ENCODE results near the gene C1orf167. TPM values are rescaled to one million over a fixed set of nuclear protein-coding genes. Genes with fewer than 3 reads are reported as not detected.
A peak's percentile ranks its signal among the peaks of the same experiment; 100 is the strongest.

Gene C1orf167
- polyA plus RNA-seq, 1 donor from 2014 or later: not detected

DNA sequence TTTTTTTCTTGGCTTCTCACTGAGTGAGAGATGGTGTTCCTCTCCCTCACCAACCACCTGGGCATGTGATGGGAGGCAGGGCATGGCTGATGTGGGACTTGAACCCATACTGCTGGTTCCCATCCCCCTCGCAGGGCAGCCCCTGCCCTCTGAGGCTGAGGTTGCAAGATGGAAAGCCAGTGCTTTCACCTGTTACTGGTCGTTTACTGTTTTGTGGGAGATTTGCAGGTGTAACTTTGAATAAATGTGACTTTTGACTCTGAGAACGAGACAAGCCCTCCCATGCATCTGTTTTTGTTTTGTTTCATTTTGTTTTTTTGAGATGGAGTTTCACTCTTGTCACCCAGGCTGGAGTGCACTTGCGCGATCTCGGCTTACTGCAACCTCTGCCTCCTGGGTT, 21.6 kb downstream of the C1orf167 start:
- H3K27me3 Mint-ChIP-seq: no peaks in the 10 kb centered on the region
- H3K4me1 Mint-ChIP-seq: peaks cover 10 to 13% (median 13%) of the 10 kb centered on the region in 3 donors
- H3K27ac Mint-ChIP-seq: peak overlapping the region in 1 of 3 donors; percentile 23
- no peaks in the 10 kb centered on the region for H3K36me3 Mint-ChIP-seq
- H3K9me3 Mint-ChIP-seq: no peaks in the 10 kb centered on the region
- H3K4me3 Mint-ChIP-seq: peak overlapping the region in 1 of 4 donors; percentile 41

DNA sequence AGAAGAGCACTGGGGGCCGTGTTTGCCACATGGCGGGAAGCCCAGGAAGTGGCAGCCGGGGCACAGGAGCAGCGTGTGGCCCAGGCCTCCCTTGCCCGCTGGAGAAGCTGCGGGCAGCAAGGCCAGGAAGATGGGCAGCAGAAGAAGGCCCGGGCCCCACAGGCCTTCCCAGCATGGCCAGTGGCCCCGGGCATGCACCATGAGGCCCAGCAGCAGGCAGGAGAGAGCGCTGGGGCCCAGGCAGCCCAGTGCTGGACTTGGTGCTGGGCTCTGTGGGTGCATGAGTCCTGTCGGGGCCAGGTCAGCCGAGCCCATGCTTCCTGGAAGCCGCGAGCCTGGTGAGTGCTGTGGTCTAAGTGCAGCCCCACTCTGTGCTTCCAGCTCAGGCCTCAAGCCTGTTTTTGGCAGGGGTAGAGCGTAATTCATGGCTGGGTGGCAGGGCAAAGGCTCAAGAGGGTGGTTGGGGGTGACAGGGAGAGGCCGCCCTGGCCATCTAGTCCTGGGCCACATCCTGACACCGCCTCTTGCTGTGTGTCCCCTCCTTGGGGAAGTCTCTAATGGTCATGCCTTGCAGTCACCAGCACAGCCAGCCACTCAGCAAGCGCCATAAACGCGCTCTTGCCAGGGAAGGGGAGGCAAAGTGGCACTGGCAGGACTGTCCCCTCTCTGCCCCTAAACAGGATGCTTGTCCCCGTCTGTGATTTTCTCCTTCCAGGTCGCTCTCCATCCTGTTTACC, 22.4 kb downstream of the C1orf167 start:
- Mint-ChIP-seq H3K27ac (no peak overlapping the region), H3K4me1 (peaks cover 10 to 13% (median 13%) of the 10 kb centered on the region in 3 donors), H3K9me3 (no peaks in the 10 kb centered on the region), H3K36me3 (peaks cover under 1% of the 10 kb centered on the region), H3K4me3 (peak overlapping the region in 2 of 4 donors; percentile 12 to 41), H3K27me3 (no peaks in the 10 kb centered on the region)

DNA sequence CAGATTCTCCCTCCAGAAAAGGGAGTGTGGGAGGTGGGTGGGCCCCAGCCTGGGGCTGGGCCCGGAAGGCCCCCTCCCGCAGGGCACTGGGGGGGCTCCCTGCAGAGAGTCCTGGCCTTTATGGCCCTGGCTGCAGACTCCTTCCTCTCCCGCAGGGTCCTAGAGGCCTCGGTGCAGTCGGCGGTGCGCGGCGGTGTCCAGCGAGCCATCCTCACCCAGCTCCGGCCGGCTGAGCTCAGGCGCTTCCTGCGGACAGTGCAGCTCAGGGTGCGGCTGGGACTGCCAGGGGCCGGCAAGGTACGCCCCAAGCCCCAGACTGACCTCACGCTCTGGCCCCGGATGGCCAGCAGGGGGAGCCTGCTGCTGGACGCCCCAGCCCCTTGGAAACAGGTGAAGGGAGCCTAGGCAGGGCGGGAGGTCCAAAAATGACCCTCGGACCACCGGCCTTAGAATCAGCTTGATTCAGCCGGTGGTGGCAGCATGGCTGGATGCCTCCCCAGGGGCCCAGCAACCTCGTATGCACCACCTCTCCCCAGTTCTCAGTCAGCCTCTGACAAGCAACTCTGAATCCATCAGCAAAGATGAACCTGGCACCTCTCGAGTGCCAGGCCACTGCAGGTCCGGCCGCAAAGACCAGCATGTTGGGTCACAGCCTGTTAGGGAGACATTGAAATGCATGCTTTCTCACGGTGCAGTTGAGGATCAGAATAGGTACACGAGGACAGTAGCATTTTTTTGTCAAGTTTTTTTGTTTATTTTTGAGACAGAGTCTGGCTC, 23.2 kb downstream of the C1orf167 start:
- no peaks in the 10 kb centered on the region for H3K27me3 Mint-ChIP-seq
- H3K36me3 Mint-ChIP-seq: peaks cover 2% of the 10 kb centered on the region
- peak overlapping the region in 1 of 3 donors; percentile 89 for H3K27ac Mint-ChIP-seq
- H3K4me1 Mint-ChIP-seq: peaks cover 10 to 13% (median 13%) of the 10 kb centered on the region in 3 donors
- no peaks in the 10 kb centered on the region for H3K9me3 Mint-ChIP-seq
- H3K4me3 Mint-ChIP-seq: peak overlapping the region in 3 of 4 donors; percentile 72 to 85 (median 73)

DNA sequence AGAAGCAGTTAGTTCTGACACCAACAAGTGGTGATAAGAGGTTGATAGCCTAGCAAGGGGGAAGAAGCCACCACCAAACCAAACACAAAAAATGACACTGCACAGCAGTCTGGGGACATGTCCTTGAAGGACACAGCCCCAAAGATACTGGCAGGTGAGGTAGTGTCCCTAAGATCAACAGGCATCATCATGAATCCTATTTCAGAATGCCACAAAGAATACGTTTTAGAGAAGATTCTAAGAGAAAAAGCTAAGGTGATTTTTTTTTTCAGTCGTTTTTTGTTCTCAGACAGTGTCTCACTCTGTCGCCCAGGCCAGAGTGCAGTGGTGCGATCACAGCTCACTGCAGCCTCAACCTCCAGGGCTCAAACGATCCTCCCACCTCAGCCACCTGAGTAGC, 24.2 kb downstream of the C1orf167 start:
- Mint-ChIP-seq H3K36me3 (peaks cover 2% of the 10 kb centered on the region), H3K27ac (peak overlapping the region in 1 of 3 donors; percentile 89), H3K9me3 (no peaks in the 10 kb centered on the region), H3K4me3 (peak overlapping the region in 1 of 4 donors; percentile 34), H3K4me1 (peaks cover 13 to 17% (median 14%) of the 10 kb centered on the region in 3 donors), H3K27me3 (no peaks in the 10 kb centered on the region)

DNA sequence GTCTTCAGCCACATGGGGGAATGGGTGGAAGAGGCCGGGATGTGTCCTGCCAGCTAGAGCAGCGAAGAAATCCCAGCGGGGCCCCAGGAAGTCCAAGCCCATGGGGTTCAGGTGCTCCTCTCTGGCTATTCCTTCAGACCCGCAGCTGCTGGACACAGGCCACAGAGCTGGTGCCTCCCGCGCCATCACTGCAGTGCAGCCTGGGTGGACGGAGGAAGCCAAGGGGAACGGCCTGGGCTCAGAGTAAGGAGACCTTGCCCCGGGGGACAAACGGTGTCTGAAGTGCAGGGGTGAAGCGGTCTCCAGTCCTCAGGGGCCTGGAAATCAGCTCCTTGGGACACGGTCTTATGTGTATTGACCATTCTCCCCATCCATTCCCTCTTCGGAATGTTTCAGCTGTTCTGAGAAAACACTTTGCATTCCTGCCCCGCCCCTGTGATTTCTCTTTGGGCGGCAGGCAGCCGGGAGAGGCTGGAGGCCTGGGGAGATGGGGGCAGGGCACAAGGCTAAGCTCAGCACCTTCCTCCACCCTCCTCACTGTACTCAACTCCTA, 25.3 kb downstream of the C1orf167 start:
- peaks cover 13 to 22% (median 16%) of the 10 kb centered on the region in 3 donors for H3K4me1 Mint-ChIP-seq
- H3K36me3 Mint-ChIP-seq: peaks cover 6% of the 10 kb centered on the region
- H3K27ac Mint-ChIP-seq: no peak overlapping the region
- H3K27me3 Mint-ChIP-seq: no peaks in the 10 kb centered on the region
- H3K4me3 Mint-ChIP-seq: no peak overlapping the region
- no peaks in the 10 kb centered on the region for H3K9me3 Mint-ChIP-seq

DNA sequence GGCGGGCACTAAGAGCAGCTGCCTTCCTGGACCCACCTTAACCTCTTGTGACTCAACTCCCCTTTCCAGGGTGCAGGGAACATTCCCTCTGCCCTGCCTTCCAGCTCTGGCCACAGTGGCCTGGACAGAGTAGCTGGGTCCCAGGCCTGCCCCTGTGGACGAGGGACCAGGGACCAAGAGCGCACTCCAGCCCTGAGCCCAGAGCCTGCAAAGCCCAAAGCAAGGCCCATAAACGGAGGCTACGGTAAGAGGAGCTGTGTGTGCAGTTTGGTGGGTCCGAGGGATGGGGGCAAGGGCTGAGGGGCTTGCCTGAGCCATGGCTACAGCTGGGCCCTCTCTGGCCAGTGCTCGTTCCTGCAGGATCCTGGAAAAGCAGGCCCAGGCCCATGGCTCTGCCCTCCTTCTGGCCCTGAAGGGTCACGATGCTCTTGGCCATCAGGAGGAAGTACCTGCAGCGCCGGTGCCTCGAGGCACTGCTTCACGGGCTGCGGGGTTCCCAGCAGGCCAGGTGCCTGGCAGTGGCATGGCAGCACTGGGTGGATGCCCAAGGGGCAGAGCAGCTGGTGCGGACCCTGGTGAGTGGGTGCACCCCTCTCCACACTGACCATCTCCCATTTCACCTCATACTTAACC, 25.9 kb downstream of the C1orf167 start:
- peak overlapping the region in 1 of 3 donors; percentile 86 for H3K27ac Mint-ChIP-seq

DNA sequence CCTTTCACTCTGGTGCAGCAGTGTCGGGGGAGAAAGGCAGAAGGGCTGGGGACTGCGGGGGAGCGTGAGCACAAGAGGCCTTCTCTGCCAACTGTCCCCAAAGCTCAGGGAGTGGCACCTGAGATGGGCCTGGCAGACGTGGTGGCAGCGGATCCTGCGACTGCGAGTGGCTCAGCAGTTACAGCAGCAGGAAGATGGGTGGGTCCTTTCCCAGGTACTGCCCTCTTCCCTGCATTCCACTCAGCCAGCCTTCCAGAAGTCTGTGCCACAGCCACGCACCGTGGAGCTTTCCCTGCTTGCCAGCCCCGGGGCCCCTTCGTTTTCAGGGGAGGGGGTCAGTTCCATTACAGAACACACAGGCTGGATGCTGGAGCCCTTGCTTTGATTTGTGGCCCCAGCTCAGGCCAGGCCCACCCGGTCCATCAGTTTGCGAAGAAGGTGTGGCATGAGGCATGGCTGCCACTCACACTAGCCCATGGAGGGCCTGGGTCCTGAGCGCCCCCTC, 26.6 kb downstream of the C1orf167 start:
- peak overlapping the region in 1 of 3 donors; percentile 86 for H3K27ac Mint-ChIP-seq
- peaks cover 10 to 21% (median 16%) of the 10 kb centered on the region in 3 donors for H3K4me1 Mint-ChIP-seq
- no peak overlapping the region for H3K4me3 Mint-ChIP-seq
- no peaks in the 10 kb centered on the region for H3K27me3 Mint-ChIP-seq
- H3K36me3 Mint-ChIP-seq: peaks cover 6% of the 10 kb centered on the region
- no peaks in the 10 kb centered on the region for H3K9me3 Mint-ChIP-seq

More for the DNA sequence above, 25.9 kb downstream of the C1orf167 start:
- Mint-ChIP-seq H3K4me1 (peaks cover 12 to 22% (median 16%) of the 10 kb centered on the region in 3 donors), H3K9me3 (no peaks in the 10 kb centered on the region), H3K36me3 (peaks cover 6% of the 10 kb centered on the region), H3K27me3 (no peaks in the 10 kb centered on the region), H3K4me3 (no peak overlapping the region)

DNA sequence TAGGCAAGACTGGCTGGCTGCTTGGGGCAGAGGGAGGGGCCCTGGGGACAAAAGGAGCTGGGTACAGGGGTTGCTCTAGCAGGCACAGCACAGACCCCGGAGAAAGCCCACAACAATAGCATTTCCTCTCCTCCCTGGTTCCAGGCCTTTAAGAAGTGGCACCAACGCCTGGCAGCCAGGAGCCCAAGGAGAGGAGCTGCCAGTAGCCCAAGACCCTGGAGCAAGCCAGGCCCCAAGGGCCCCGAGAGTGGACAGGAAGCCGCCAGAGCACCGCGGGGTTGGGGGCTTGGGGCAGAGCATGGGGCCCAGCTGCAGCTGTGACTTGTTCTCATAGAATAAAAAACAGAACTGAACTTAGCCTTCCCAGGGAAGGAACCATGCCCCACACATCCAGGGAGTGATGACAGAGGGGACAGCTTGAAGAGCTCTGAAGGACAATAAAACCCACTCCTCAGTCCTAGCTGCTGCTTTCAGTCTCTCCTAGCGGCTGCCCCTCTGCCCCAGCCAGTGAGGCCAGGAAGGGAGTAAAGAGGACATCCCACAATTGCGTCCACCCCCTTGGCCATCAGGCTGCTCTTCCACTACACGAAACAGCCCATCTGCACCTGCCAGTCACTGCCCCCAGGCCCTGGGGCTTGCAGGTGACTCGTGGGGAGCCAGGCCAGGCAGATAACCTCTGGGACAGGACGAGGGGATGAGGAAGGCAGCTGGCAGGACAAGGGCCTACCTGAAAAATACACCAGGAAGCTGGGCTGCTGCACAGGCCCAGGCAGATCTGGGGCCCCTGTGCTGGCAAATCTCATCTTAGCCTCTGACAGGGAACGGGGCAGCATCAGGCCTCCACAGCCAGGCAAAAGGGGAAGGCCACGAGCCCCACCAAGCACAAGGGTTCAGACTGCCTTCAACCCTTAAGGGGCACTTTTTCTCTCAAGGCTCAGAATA, 27.4 kb downstream of the C1orf167 start:
- Mint-ChIP-seq H3K4me3 (no peak overlapping the region), H3K27me3 (no peaks in the 10 kb centered on the region), H3K4me1 (peaks cover 10 to 21% (median 16%) of the 10 kb centered on the region in 3 donors), H3K36me3 (peaks cover 6% of the 10 kb centered on the region), H3K9me3 (no peaks in the 10 kb centered on the region), H3K27ac (no peak overlapping the region)

DNA sequence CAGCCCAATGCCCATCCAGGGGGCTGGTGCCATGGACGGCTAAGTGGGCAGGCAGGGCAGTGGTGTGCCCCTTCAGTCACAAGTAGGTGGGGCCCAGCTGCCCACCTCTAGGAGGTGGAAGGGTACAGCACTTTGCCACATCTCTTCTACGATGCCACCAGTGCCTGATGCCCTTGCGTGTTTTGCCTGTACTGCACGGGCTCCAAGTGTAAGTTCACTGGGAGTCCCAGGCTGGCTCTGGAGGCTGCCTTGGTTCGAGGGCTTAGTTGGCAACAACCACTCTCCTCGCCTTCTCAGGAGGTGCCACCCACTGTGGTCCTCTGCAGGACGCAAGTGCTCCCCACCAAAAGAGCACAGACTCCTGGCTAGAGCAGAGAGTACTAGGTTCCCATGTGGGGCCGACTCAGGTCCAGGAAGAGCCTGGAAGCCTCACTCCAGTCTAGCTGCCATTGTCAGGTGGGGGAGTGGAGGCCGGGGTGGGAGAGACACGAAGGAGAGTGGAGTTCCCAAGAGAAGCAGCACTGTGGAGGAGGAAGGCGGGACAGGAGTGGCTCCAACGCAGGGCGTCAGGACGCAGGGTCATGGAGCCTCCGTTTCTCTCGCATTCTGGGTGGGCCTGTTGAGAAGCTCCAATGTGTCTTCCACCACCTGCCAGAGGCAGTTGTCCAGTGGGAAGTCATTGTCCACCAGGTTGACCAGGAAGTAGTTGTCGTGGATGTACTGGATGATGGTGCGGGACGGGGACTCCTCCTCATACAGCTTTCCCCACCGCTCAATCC, 28.3 kb downstream of the C1orf167 start:
- H3K4me1 Mint-ChIP-seq: peaks cover 7 to 20% (median 14%) of the 10 kb centered on the region in 3 donors
- peaks cover 6% of the 10 kb centered on the region for H3K36me3 Mint-ChIP-seq
- no peaks in the 10 kb centered on the region for H3K27me3 Mint-ChIP-seq
- peak overlapping the region in 1 of 3 donors; percentile 85 for H3K27ac Mint-ChIP-seq
- H3K9me3 Mint-ChIP-seq: no peaks in the 10 kb centered on the region
- no peak overlapping the region for H3K4me3 Mint-ChIP-seq

DNA sequence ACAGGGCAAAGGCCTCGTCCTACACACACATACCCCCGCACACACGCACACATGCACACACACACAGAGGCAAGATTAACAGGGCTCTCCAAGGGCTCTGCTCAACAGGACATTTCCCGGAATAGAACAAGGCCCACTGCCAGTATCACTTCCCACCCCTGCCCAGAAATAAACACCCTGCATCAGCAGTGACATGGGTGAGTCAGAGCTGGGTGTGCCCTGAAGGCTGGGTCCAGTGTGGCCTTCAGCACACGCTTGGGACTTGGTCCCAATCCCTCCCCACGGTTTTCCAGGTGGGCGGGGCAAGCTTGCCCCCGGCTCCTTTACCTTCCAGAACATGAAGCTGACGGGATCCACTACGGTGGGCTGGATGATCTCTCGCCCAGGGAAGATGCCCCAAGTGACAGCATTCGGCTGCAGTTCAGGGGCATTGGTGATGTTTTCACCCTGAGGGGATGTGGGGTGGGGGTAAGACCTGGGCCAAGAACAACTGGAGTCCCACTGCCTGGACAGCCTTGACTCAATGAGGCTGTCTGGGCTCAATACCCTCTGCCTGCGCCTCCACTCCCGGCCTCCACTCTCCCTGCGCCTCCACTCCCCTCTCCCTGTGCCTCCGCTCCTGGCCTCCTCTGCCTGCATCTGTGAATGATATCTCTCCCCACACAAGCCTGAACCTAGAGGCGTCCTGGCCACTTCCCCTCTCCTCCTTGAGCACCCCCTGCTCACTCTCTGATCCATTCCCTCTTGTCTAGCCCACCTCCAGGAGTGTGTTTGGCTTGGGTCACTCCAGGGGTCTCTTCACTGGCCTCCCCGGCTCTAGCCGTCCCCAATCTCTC, 29.1 kb downstream of the C1orf167 start:
- H3K4me1 Mint-ChIP-seq: peaks cover 1 to 13% (median 7%) of the 10 kb centered on the region in 3 donors
- peak overlapping the region; percentile 5 to 88 (median 23) for H3K27ac Mint-ChIP-seq
- H3K36me3 Mint-ChIP-seq: peaks cover 9% of the 10 kb centered on the region
- peak overlapping the region in 1 of 4 donors; percentile 65 for H3K4me3 Mint-ChIP-seq
- no peaks in the 10 kb centered on the region for H3K9me3 Mint-ChIP-seq
- no peaks in the 10 kb centered on the region for H3K27me3 Mint-ChIP-seq

DNA sequence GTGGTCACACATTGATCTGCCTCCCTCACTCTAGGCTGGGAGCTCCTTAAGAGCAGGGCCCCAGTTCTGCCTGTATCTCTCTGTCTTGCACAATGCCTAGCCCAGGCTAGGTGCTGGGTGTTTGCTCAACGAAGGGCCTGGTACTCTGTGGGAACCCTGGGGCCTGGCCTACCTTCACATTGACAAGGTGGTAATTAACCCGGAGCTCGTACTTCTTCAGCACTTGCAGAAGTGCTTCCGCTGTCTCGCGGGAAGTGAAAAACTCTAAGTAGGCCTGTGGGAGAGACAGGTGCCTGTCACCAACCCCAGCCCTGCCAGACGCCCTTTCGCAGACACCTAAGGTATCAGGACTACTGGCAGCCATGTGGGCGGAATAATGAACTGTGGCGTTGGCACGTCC, 30.1 kb downstream of the C1orf167 start:
- H3K36me3 Mint-ChIP-seq: peaks cover 9% of the 10 kb centered on the region
- H3K4me1 Mint-ChIP-seq: peaks cover 0 to 9% (median 6%) of the 10 kb centered on the region in 3 donors
- H3K27me3 Mint-ChIP-seq: no peaks in the 10 kb centered on the region
- peak overlapping the region in 1 of 4 donors; percentile 25 for H3K4me3 Mint-ChIP-seq
- no peaks in the 10 kb centered on the region for H3K9me3 Mint-ChIP-seq
- H3K27ac Mint-ChIP-seq: peak overlapping the region in 2 of 3 donors; percentile 23 to 92

DNA sequence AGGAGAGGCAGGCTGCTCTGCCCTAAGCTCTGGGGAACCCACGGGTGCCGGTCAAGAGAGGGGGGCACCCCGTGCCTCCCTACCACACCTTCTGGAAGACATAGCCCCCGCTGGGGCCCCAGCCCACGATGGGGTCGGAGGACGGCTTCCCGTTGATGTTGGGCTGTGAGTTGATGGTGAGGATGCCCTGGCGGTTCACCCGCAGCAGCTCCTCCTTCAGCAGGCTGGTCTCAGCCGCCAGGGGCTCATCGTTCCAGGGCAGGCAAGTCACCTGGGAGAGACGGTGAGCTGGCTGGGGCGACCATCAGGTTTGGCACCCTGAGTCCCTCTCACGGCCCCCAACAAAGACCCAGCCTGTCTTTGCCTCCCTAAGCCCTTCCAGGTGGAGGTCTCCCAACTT, 31.8 kb downstream of the C1orf167 start:
- Mint-ChIP-seq H3K9me3 (no peaks in the 10 kb centered on the region), H3K4me1 (peaks cover 0 to 9% (median 6%) of the 10 kb centered on the region in 3 donors), H3K36me3 (peaks cover 9% of the 10 kb centered on the region), H3K27me3 (no peaks in the 10 kb centered on the region), H3K4me3 (no peak overlapping the region), H3K27ac (no peak overlapping the region)

Data from IgD-negative memory B cell (primary cell).